H9 (cell line): ENCODE measurements around the gene IGF2BP2. TPM values are rescaled to one million over a fixed set of nuclear protein-coding genes. Genes with fewer than 3 reads are reported as not detected.
A peak's percentile ranks its signal among the peaks of the same experiment; 100 is the strongest.

Experiments
- DNase-seq: peaks from one replicate; pipeline ENCODE4 v3.0.0-alpha.2; 2017
- H2AFZ ChIP-seq: one replicate; pipeline ENCODE4 v1.6.1; 2013; ENCODE audit warnings: mild to moderate bottlenecking, low read length, control low read depth, moderate library complexity
- H2AK5ac ChIP-seq: 2 replicates; pipeline ENCODE4 v1.6.1; 2013; ENCODE audit warnings: low read length, control low read depth, mixed read lengths; ENCODE audit not compliant: insufficient read length
- H2BK120ac ChIP-seq: one replicate; pipeline ENCODE4 v1.6.1; 2013; ENCODE audit warnings: low read depth, mild to moderate bottlenecking, low read length, control low read depth, inconsistent platforms; ENCODE audit not compliant: poor library complexity, severe bottlenecking
- H2BK12ac ChIP-seq: 2 replicates; pipeline ENCODE4 v1.6.1; 2013; ENCODE audit warnings: low read length, control low read depth, mixed read lengths, low read depth; ENCODE audit not compliant: insufficient read length
- H2BK15ac ChIP-seq: 2 replicates; pipeline ENCODE4 v1.6.1; 2013; ENCODE audit warnings: low read depth, low read length, control low read depth
- H2BK20ac ChIP-seq: one replicate; pipeline ENCODE4 v1.6.1; 2013; ENCODE audit warnings: low read depth, mild to moderate bottlenecking, low read length, control low read depth, inconsistent platforms; ENCODE audit not compliant: poor library complexity, severe bottlenecking
- H2BK5ac ChIP-seq: 2 replicates; pipeline ENCODE4 v1.6.1; 2013; ENCODE audit warnings: low read length, control low read depth, mixed read lengths; ENCODE audit not compliant: insufficient read length
- H3K14ac ChIP-seq: 2 replicates; pipeline ENCODE4 v1.6.1; 2013; ENCODE audit warnings: low read length, control low read depth; ENCODE audit not compliant: insufficient read depth
- H3K18ac ChIP-seq: 2 replicates; pipeline ENCODE4 v1.6.1; 2013; ENCODE audit warnings: low read depth, mild to moderate bottlenecking, mixed read lengths, low read length, control low read depth; ENCODE audit not compliant: insufficient read length
- H3K23ac ChIP-seq: 2 replicates; pipeline ENCODE4 v1.6.1; 2013; ENCODE audit warnings: low read length, control low read depth, mixed read lengths, low read depth; ENCODE audit not compliant: insufficient read length
- H3K23me2 ChIP-seq: 2 replicates; pipeline ENCODE4 v1.6.1; 2013; ENCODE audit warnings: low read depth, mild to moderate bottlenecking, mixed read lengths, low read length, control low read depth; ENCODE audit not compliant: insufficient read length, poor library complexity, severe bottlenecking
- H3K27ac ChIP-seq: 2 replicates; pipeline ENCODE4 v1.5.1; 2013; ENCODE audit warnings: low read length, control low read depth, mixed read lengths, low read depth; ENCODE audit not compliant: insufficient read length
- H3K27me3 ChIP-seq: 2 replicates; pipeline ENCODE4 v1.6.1; 2013; ENCODE audit warnings: low read length, control low read depth, inconsistent platforms; ENCODE audit not compliant: insufficient read depth
- H3K4ac ChIP-seq: 2 replicates; pipeline ENCODE4 v1.6.1; 2013; ENCODE audit warnings: low read depth, mild to moderate bottlenecking, control low read depth, inconsistent platforms, low read length, moderate library complexity
- H3K4me1 ChIP-seq: 2 replicates; pipeline ENCODE4 v1.6.1; 2013; ENCODE audit warnings: low read length, control low read depth, inconsistent platforms; ENCODE audit not compliant: insufficient read depth
- H3K4me2 ChIP-seq: 2 replicates; pipeline ENCODE4 v1.6.1; 2013; ENCODE audit warnings: low read length, control low read depth, mixed read lengths; ENCODE audit not compliant: insufficient read length, insufficient read depth
- H3K56ac ChIP-seq: 2 replicates; pipeline ENCODE4 v1.6.1; 2013; ENCODE audit warnings: low read depth, mild to moderate bottlenecking, mixed read lengths, low read length, control low read depth; ENCODE audit not compliant: insufficient read length
- H3K79me1 ChIP-seq: 2 replicates; pipeline ENCODE4 v1.6.1; 2013; ENCODE audit warnings: low read depth, mild to moderate bottlenecking, moderate library complexity, low read length, control low read depth, inconsistent platforms; ENCODE audit not compliant: insufficient read depth, poor library complexity, severe bottlenecking
- H3K79me2 ChIP-seq: 2 replicates; pipeline ENCODE4 v1.6.1; 2013; ENCODE audit warnings: low read length, control low read depth, inconsistent platforms; ENCODE audit not compliant: insufficient read depth
- H3K9ac ChIP-seq: 2 replicates; pipeline ENCODE4 v1.6.1; 2013; ENCODE audit warnings: low read length, control low read depth, mixed read lengths; ENCODE audit not compliant: insufficient read length; ENCODE audit errors: extremely low read depth
- H3K9me3 ChIP-seq: one replicate; pipeline ENCODE4 v1.6.1; 2013; ENCODE audit warnings: low read depth, low read length, inconsistent platforms; ENCODE audit not compliant: control insufficient read depth
- H3T11ph ChIP-seq: one replicate; pipeline ENCODE4 v1.6.1; 2013; ENCODE audit warnings: mild to moderate bottlenecking, low read length, control low read depth, inconsistent platforms
- H4K20me1 ChIP-seq: one replicate; pipeline ENCODE4 v1.6.1; 2013; ENCODE audit not compliant: control insufficient read depth, insufficient read length, insufficient read depth
- H4K5ac ChIP-seq: 2 replicates; pipeline ENCODE4 v1.6.1; 2013; ENCODE audit warnings: low read depth, mild to moderate bottlenecking, mixed read lengths, low read length, control low read depth; ENCODE audit not compliant: insufficient read length
- H4K8ac ChIP-seq: replicated peaks from 2 replicates; pipeline ENCODE4 v1.6.1; 2013; ENCODE audit warnings: low read length, control low read depth, mixed read lengths, low read depth; ENCODE audit not compliant: insufficient read length
- H4K91ac ChIP-seq: 2 replicates; pipeline ENCODE4 v1.6.1; 2013; ENCODE audit warnings: low read depth, mild to moderate bottlenecking, moderate library complexity, mixed read lengths, low read length, control low read depth; ENCODE audit not compliant: insufficient read length
- H3K27ac Mint-ChIP-seq, 3 experiments: 2 replicates in 2 of 3; 3 replicates in 1 of 3; pipeline ENCODE4 v1.8.0; 2020 to 2021; ENCODE audit warnings: mixed read lengths in 3 of 3, mild to moderate bottlenecking in 1 of 3, moderate library complexity in 1 of 3
- H3K27me3 Mint-ChIP-seq: 2 replicates; pipeline ENCODE4 v1.8.0; 2021; ENCODE audit warnings: low read depth, mild to moderate bottlenecking, moderate library complexity, mixed read lengths
- H3K36me3 Mint-ChIP-seq, 3 experiments: 2 replicates in 2 of 3; 3 replicates in 1 of 3; pipeline ENCODE4 v1.8.0; 2020 to 2021; ENCODE audit warnings: low read depth in 3 of 3, mixed read lengths in 3 of 3; ENCODE audit not compliant: insufficient read depth in 1 of 3
- H3K4me1 Mint-ChIP-seq, 2 experiments: 2 replicates each; pipeline ENCODE4 v1.8.0; 2020; ENCODE audit warnings: mixed read lengths in 2 of 2
- H3K4me3 Mint-ChIP-seq, 2 experiments: 2 replicates in 1 of 2; 3 replicates in 1 of 2; pipeline ENCODE4 v1.8.0; 2020 to 2021; ENCODE audit warnings: mild to moderate bottlenecking in 2 of 2, mixed read lengths in 2 of 2, moderate library complexity in 1 of 2
- H3K9me3 Mint-ChIP-seq, 2 experiments: 2 replicates in 1 of 2; 3 replicates in 1 of 2; pipeline ENCODE4 v1.8.0; 2020; ENCODE audit warnings: mild to moderate bottlenecking in 2 of 2, mixed read lengths in 2 of 2, moderate library complexity in 1 of 2
- WGBS: extraction: QIAGEN DNeasy Blood & Tissue Kit; methylation state at CpG from one replicate; pipeline ENCODE4 v1.1.7; 2013; ENCODE audit warnings: missing lambda C conversion rate, low lambda C conversion rate, mixed read lengths; ENCODE audit not compliant: insufficient read length; ENCODE audit errors: extremely low coverage; 5-methylcytosine and 5-hydroxymethylcytosine counted together
- total RNA-seq: library from RNA; stranded (reverse); gene quantifications from 2 replicates; pipeline ENCODE4 v1.2.1, GENCODE V29; 2021
- TF ChIP-seq, protein P1 (sequence below): fragments of 200-600 bp; sonication (generic); conservative IDR thresholded peaks from 3 replicates; pipeline ENCODE4 v1.8.0; 2021; ENCODE audit warnings: antibody characterized with exemption, mild to moderate bottlenecking

Gene IGF2BP2
- total RNA-seq, 1 experiment from 2014 or later, result 130 TPM

DNA sequence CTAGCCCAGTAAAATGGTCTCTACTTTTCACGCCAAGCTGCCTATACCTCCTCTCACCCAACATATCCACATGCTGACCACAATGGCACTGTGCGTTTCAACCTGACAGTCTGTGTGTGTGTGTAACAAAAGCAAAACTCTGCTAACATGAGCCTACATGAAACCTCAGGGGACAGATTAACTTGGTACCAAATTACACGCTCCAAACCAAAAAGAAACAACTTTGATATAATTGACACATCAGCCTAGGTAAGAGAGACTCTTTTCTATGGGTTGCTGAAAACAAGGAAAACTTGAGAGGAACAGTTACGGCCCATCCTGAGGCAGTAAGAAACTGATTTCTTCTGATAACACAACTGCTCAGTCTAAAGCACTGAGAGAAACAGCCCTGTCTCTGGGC, 31.5 kb downstream of the IGF2BP2 start:
- no peak overlapping the region for H2BK12ac ChIP-seq
- no peak overlapping the region for H2BK5ac ChIP-seq
- H3K18ac ChIP-seq, result no peak overlapping the region
- H4K5ac ChIP-seq, result no peak overlapping the region
- no peaks in the 10 kb centered on the region for H3K23me2 ChIP-seq
- Mint-ChIP-seq H3K27me3 (no peaks in the 10 kb centered on the region), H3K4me1 (peaks cover 63 to 64% of the 10 kb centered on the region in 2 experiments), H3K4me3 (no peak overlapping the region), H3K27ac (peak overlapping the region in 2 of 3 experiments; percentile 44 to 74; a peak in 4 of 7 replicates), H3K36me3 (peaks cover 7 to 9% (median 7%) of the 10 kb centered on the region in 3 experiments; a peak in 4 of 7 replicates), H3K9me3 (no peaks in the 10 kb centered on the region)
- no peak overlapping the region for H3K14ac ChIP-seq
- H3K79me2 ChIP-seq, result peaks cover 34% of the 10 kb centered on the region; the same call in 1 of the 2 replicates
- no peak overlapping the region for H2BK120ac ChIP-seq
- no peaks in the 10 kb centered on the region for H3K27me3 ChIP-seq
- no peak overlapping the region for H3K4me2 ChIP-seq
- no peak overlapping the region for H3K9ac ChIP-seq
- no peaks in the 10 kb centered on the region for H4K20me1 ChIP-seq
- no peak overlapping the region for H3K4ac ChIP-seq
- H2BK15ac ChIP-seq, result no peak overlapping the region
- TF ChIP-seq, protein P1, sequence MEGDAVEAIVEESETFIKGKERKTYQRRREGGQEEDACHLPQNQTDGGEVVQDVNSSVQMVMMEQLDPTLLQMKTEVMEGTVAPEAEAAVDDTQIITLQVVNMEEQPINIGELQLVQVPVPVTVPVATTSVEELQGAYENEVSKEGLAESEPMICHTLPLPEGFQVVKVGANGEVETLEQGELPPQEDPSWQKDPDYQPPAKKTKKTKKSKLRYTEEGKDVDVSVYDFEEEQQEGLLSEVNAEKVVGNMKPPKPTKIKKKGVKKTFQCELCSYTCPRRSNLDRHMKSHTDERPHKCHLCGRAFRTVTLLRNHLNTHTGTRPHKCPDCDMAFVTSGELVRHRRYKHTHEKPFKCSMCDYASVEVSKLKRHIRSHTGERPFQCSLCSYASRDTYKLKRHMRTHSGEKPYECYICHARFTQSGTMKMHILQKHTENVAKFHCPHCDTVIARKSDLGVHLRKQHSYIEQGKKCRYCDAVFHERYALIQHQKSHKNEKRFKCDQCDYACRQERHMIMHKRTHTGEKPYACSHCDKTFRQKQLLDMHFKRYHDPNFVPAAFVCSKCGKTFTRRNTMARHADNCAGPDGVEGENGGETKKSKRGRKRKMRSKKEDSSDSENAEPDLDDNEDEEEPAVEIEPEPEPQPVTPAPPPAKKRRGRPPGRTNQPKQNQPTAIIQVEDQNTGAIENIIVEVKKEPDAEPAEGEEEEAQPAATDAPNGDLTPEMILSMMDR, result no peak
- no CpG with 5 or more reads among the region's 4 CpGs for WGBS
- H2AK5ac ChIP-seq, result no peak overlapping the region
- no peak overlapping the region for H4K8ac ChIP-seq
- no peak overlapping the region for H3K56ac ChIP-seq
- no peak overlapping the region for H4K91ac ChIP-seq
- peak overlapping the region; percentile 47 for H3K27ac ChIP-seq
- H3K23ac ChIP-seq, result no peak overlapping the region
- no peak overlapping the region for H2BK20ac ChIP-seq
- H3T11ph ChIP-seq, result no peak overlapping the region
- peaks cover 16% of the 10 kb centered on the region for H3K4me1 ChIP-seq
- no peak overlapping the region for H2AFZ ChIP-seq
- H3K79me1 ChIP-seq, result peaks cover 7% of the 10 kb centered on the region
- no peak for DNase-seq
- no peaks in the 10 kb centered on the region for H3K9me3 ChIP-seq
